ENCODE data around the gene ZNF226.

DNA sequence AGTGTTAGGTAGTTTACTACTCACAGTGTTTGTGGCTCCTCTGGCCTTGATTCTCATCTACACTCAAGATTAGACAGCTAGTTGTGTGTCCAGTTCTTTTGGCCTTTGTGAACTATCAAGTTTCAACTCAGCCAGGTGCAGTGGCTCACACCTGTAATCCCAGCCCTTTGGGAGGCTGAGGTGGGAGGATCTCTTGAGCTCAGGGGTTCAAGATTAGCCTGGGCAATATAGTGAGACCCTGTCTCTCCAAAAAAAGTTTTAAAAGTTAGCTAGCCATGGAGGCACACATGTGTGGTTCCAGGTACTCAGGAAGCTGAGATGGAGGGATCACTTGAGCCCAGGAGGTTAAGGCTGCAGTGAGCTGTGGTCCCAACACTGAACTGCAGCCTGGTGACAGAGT lies 16.1 kb downstream of the ZNF226 start:
- TF ChIP-seq EZH2 (IDR thresholded peaks at IDR 0.05) (no peak), POLR2AphosphoS5 (IDR thresholded peaks at IDR 0.05; ENCODE audit: borderline replicate concordance, low read depth, low read length) (no peak)

All from SK-N-MC (cell line).